ENCODE results near the gene UVSSA.

GRCh38 chr4:1376391-1376840 is 29.4 kb downstream of the UVSSA start:
- TF ChIP-seq POLR2AphosphoS5 (IDR thresholded peaks at IDR 0.05) (no peak), CTCF (IDR thresholded peaks at IDR 0.05) (no peak)

Data from stomach (tissue), 4 donors.